Activated T-cell treated with anti-CD3 and anti-CD28 coated beads for 1 hour (primary cell): ENCODE data around the gene BRAT1.

Experiments
- DNase-seq: peaks from one replicate; pipeline ENCODE4 v3.0.0-alpha.2; 2020; ENCODE audit warnings: low read depth

Gene BRAT1

DNA sequence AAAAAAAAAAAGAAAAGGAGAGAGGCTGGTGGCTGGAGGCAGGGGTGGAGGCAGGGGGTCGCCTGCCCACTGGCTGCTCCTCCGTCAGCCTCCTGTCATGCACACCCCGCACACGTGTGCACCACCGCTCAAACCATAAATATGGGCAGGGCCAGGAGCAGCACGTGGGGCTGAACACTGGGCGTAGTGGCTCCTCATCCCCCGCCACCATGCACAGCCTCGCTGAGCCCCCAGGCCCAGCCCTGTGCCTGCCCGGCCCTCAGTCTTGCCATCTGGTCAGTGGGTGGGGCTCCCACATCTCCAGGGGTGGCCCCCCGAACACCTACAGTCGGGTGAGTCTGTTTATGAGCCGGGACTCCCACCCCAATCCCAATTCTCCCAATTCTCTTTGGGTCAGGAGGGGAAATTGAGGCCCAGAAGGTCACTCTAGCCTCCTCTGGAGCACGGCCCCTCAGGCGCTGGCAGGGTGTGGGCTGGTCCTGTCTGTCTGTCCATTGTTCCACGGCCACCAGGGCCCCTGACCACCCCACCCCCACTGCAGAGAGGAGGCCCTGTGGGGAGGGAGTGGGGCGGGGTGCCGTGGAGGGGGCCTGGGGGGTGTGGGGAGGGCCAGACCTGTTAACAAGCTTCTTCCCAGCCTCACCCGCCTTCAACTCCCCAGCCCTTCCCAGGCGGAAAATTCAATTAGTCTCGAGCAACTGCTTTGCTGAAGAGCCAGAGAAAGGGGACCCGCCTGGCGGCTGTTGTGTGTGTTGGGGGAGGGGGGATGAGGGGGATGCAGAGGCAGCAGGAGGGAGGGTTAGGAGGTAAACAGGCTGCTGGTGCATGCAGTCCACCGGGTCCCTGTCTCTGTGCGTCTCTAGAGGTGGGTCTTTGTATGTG lies 59.7 kb downstream of the BRAT1 start:
- no peak for DNase-seq

DNA sequence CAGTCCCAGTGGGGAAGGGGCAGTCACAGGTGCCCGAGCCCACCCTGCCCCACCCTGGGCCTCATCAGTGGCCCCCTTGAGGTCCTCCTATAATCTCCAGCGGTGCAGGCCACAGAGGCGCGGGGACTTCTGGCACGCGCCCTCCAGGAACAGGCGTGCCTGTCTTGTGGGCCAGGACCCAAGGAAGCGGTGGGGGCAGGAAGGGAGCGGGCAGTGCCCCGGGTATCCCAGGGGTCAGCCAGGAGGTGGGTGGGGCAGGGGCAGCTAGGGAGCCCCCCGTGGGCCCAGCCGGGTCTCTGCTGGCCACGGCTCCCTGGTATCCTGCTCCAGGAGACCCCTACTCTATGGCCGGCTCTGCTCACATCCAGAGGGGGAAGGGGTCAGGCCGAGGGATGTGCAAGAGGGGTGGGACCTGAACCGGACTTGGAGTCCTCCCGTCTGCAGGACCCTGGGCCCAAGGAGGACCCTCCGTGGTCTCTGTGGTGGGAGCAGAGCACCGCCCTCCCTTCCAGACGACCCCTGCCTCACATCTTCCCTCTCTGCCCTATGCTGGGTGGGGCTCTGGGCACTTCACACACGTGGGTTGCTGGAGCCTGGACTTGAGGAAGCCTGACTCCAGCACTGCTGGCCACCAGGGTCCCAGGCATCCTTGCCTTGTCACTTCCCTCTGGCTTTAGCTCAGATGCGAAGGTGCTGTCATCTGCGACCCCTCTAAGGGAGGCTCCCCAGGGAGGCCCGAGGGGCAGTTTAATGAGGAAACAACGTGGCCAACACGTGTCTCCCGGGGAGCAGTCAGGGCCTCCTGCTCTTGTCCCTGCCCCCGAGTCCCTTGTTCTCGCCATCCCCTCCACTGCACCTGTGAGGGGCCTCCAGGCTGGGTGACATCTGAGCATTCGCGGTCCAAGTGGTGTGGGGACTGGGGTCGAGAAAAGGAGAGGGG lies 60.9 kb downstream of the BRAT1 start:
- no peak for DNase-seq

DNA sequence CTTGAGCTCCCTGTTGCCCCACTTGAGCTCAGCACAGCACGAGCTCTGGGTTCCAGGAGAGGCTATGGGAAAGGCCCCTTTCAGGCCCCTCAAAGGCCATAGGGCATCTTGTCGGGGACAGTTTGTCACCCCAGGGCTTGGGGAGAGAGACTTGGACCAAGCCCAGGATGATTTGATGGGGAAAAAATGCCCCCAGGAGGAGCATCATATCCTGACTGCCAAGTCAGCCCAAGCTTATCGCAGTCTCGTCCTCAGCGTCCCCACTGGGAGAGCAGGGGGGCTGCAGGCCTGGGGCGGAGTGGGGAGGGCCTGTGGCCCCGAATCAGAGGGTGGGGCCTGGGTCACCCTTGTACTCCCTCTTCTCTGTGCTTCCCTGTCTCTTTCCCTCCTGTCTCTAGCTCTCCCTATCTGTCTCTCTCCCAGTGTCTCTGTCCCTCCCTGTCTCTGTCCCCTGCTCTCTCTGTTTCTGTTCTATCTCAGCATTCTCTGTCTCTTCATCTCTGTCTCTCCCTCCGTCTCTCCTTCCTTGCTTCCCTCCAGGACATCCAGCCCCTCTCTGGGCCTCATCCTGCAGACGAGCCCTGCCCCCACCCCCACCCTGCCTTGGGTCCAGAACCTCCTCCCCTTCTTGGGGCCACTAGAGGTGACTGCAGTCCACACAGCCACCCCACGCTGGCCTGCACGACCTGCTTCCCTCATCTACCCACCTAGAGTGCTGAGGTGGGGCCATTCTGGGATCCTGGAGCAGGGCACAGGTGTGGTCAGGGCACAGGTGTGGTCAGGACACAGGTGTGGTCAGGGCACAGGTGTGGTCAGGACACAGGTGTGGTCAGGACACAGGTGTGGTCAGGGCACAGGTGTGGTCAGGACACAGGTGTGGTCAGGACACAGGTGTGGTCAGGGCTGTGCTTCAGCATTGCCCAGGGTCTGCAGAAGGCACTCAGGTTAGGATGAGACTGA lies 61.8 kb downstream of the BRAT1 start:
- no peak for DNase-seq

DNA sequence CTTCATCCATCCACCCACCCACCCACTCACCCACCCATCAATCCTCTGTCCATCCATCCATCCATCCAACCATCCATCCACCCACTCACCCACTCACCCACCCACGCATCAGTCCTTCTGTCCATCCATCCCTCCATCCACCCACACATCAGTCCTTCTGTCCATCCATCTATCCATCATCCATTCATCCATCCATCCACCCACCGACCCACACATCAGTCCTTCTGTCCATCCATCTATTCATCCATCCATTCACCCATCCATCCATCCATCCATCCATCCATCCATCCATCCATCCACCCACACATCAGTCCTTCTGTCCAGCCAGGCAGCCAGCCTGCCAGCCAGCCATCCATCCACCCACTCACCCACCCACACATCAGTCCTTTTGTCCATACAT lies 63.3 kb downstream of the BRAT1 start:
- DNase-seq = no peak

DNA sequence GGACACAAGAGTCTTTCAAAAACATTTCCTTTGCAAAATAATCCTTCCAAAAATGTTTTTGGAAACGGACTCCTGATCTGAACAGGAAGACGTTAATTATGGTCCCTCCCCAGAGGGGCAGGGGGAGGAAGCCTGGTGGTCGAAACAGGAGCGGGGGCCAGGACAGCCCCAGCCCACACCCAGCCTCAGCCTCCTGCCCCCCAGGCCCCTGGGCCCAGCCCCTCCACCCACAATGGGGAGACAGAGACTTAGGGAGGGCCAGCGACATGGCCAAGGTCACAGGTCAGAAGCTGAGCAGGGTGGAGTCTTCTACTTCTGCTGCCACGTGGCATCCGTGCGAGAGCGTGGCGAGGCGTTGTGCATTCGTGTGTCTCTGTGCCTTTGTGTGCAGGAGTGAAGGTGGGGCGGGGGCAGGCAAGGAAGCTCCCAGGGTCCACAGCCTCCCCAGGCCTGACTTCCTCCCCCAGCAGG lies 65.1 kb downstream of the BRAT1 start:
- DNase-seq = no peak

DNA sequence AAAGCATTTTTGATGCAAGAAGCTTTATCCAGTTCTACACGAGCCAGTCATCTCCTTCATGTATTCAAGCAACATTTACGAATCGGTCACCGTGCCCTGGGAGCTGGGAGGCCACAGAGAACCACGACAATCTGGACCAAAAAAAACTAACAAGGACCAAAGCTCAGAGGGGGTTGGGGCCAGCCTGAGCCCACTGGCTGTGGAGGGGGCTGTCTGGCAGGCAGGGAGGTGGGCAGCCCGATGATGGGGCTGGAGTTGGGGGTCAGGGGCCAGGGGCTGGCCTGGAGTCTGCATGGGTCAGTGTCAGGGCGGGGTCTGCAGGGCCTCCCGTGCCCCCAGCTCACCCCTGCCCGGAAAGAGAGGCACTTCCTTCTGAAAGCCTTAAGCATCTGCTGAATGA lies 66.6 kb downstream of the BRAT1 start:
- no peak for DNase-seq

DNA sequence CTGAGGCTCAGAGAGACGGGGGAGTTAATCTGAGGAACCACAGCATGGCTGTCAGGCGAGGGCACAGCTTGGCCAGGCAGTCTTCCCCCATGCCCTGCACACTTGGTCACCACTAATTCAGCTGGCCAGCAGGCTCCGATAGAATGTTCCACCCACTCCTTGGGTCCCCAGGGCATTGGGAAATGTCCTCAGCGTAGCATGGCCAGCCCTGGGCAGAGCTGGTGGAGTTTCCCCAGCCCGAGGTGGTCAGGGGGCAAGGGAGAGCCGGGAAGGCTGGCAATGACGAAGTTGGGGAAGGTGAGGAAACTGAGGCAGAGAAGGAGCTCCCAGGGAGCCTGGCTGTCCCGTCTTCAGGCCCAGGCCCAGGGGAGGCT lies 67.1 kb downstream of the BRAT1 start:
- no peak for DNase-seq
